PC-3 (cell line): ENCODE measurements around the gene AGAP1. TPM values are rescaled to one million over a fixed set of nuclear protein-coding genes. Genes with fewer than 3 reads are reported as not detected.

Experiments
- ATAC-seq: fragments of 200-7000 bp; cut with Tn5 transposase; 2 replicates; pipeline ENCODE4 v1.9.1; 2020; ENCODE audit warnings: mild to moderate bottlenecking, moderate library complexity
- BruUV-seq: library from RNA; stranded (reverse); fragments of 400-500 nt; replicated peaks from 2 replicates; lab custom pipeline; 2021; lab: Mats Ljungman, UMichigan
- CTCF ChIA-PET: fragments of 300-600 bp; sonication (Branson Sonifier 250); formaldehyde crosslinking; loops from one replicate; lab custom pipeline; 2022; ENCODE audit warnings: antibody characterized with exemption; lab: Charles Lee
- POLR2A ChIA-PET: fragments of 300-600 bp; sonication (Branson Sonifier 250); formaldehyde crosslinking; loops from one replicate; lab custom pipeline; 2022; ENCODE audit warnings: antibody characterized with exemption; ENCODE audit not compliant: unreplicated experiment; lab: Charles Lee
- DNase-seq: peaks from one replicate; pipeline ENCODE4 v3.0.0-alpha.2; 2015
- H2AFZ ChIP-seq: fragments of 300-600 bp; sonication (generic); 2 replicates; pipeline ENCODE4 v1.6.0; 2016; ENCODE audit warnings: antibody characterized with exemption, low read length
- H3F3A ChIP-seq: fragments of 300-600 bp; sonication (generic); one replicate; pipeline ENCODE4 v1.6.0; 2017; ENCODE audit warnings: antibody characterized with exemption, low read length, control low read depth, mild to moderate bottlenecking; ENCODE audit not compliant: unreplicated experiment
- H3K27ac ChIP-seq: fragments of 300-600 bp; sonication (generic); 2 replicates; pipeline ENCODE4 v1.5.1; 2016; ENCODE audit warnings: mild to moderate bottlenecking, low read length
- H3K27me3 ChIP-seq: fragments of 300-600 bp; sonication (generic); 2 replicates; pipeline ENCODE4 v1.6.1; 2016; ENCODE audit warnings: low read length, mixed read lengths
- H3K36me3 ChIP-seq: fragments of 300-600 bp; sonication (generic); 2 replicates; pipeline ENCODE4 v1.6.1; 2016; ENCODE audit warnings: low read depth, mixed run types, low read length, mixed read lengths
- H3K4me1 ChIP-seq: fragments of 300-600 bp; sonication (generic); 2 replicates; pipeline ENCODE4 v1.5.1; 2016; ENCODE audit warnings: low read length; ENCODE audit not compliant: insufficient read depth
- H3K4me2 ChIP-seq: fragments of 300-600 bp; sonication (generic); 2 replicates; pipeline ENCODE4 v1.6.0; 2016; ENCODE audit warnings: low read length
- H3K4me3 ChIP-seq: fragments of 300-600 bp; sonication (generic); 2 replicates; pipeline ENCODE4 v1.5.1; 2016; ENCODE audit warnings: mild to moderate bottlenecking, low read length, mixed read lengths
- H3K79me2 ChIP-seq: fragments of 300-600 bp; sonication (generic); 2 replicates; pipeline ENCODE4 v1.6.1; 2017; ENCODE audit warnings: low read length, mixed read lengths
- H3K9ac ChIP-seq: fragments of 300-600 bp; sonication (generic); 2 replicates; pipeline ENCODE4 v1.6.0; 2016; ENCODE audit warnings: mild to moderate bottlenecking, low read length
- H3K9me2 ChIP-seq: fragments of 300-600 bp; sonication (generic); replicated peaks from 2 replicates; pipeline ENCODE4 v1.6.1; 2016; ENCODE audit warnings: mixed run types, low read length, mixed read lengths
- H3K9me3 ChIP-seq: fragments of 300-600 bp; sonication (generic); 2 replicates; pipeline ENCODE4 v1.6.1; 2016; ENCODE audit warnings: low read length, mixed read lengths
- H4K20me1 ChIP-seq: fragments of 300-600 bp; sonication (generic); 2 replicates; pipeline ENCODE4 v1.6.1; 2016; ENCODE audit warnings: low read length, mixed read lengths
- EZH2 ChIP-seq: fragments of 300-600 bp; sonication (generic); IDR thresholded peaks from one replicate; pipeline ENCODE4 v1.6.1; 2017; ENCODE audit warnings: antibody characterized with exemption, mild to moderate bottlenecking, low read length; ENCODE audit not compliant: unreplicated experiment
- EZH2phosphoT487 ChIP-seq: fragments of 300-600 bp; sonication (generic); IDR thresholded peaks from 2 replicates; pipeline ENCODE4 v1.6.1; 2018; ENCODE audit warnings: mild to moderate bottlenecking, antibody characterized with exemption, low read length, borderline replicate concordance
- intact Hi-C: fragments of 100-400 bp; cut with micrococcal nuclease; formaldehyde crosslinking; loops from 2 replicates; pipeline ENCODE4 v1.9.0; 2023
- total RNA-seq: library from RNA; depleted of rRNA; stranded (reverse); fragments of >200 nt; gene quantifications from 2 replicates; pipeline ENCODE4 v1.2.3, GENCODE V29; 2014
- TF ChIP-seq, protein P1 (sequence below): fragments of 300-600 bp; sonication (generic); conservative IDR thresholded peaks from 2 replicates; pipeline ENCODE4 v1.5.1; 2017; ENCODE audit warnings: antibody characterized with exemption, low read depth, mild to moderate bottlenecking, low read length

AGAP1 gene
- total RNA-seq, 1 experiment from 2014 or later: 31.0 TPM

DNA sequence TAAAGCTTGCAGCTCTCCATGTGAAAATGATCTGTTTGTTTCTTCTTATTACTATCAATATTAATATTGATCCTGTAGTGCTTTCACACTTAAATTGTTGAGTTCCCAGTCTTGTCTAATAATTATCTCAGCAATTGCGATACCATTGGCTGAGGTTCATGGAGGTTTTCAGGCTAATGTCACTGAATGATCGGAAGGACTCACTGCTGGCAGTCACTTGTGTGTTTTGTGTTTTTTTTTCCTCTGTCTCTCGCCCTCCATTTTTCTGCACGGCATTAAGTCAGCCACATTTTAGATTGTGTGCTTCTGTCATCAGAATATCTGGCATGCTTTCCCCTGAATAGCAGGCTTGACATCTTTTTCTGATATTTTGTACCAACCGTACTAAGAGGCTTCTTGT lies 43.7 kb downstream of the AGAP1 start:
- no TSS peak for BruUV-seq

DNA sequence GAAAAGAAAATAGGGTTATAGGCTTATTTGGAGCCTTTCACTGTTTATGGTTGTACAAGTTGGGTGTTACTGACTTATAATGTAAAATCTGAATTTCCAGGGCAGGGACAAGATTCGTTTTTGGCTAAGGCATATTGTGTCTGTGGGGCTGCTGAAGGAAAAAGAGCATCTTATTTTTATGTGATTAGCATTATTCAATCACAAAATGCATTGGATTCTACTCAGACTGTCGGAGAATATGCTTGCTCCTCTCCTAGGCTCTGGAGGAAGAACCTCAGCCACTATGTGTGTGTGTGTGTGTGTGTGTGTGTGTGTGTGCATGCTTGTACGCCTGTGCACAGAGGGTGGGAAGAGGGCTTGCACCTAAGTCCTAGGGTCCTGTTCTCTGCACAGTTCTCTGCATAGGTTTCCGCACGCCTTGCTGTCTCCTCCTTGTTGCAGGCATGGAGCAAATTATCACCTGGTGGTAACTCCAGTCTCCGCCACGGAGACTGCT lies 44.3 kb downstream of the AGAP1 start:
- CTCF ChIA-PET: no interaction called here
- Histone ChIP-seq H3K9ac (no peak overlapping the region), H3K27ac (no peak overlapping the region), H4K20me1 (peaks cover 16% of the 10 kb centered on the region; the same call in 1 of the 2 replicates), H3K36me3 (no peaks in the 10 kb centered on the region), H3K79me2 (peaks cover 95% of the 10 kb centered on the region), H3K9me2 (no peaks in the 10 kb centered on the region), H2AFZ (no peak overlapping the region), H3K27me3 (no peaks in the 10 kb centered on the region), H3K9me3 (no peaks in the 10 kb centered on the region), H3K4me1 (peaks cover 11% of the 10 kb centered on the region), H3K4me3 (no peak overlapping the region), H3F3A (no peaks in the 10 kb centered on the region), H3K4me2 (no peak overlapping the region)
- intact Hi-C loops: no loop called here
- ATAC-seq (no peak), DNase-seq (no peak)
- TF ChIP-seq, protein P1, sequence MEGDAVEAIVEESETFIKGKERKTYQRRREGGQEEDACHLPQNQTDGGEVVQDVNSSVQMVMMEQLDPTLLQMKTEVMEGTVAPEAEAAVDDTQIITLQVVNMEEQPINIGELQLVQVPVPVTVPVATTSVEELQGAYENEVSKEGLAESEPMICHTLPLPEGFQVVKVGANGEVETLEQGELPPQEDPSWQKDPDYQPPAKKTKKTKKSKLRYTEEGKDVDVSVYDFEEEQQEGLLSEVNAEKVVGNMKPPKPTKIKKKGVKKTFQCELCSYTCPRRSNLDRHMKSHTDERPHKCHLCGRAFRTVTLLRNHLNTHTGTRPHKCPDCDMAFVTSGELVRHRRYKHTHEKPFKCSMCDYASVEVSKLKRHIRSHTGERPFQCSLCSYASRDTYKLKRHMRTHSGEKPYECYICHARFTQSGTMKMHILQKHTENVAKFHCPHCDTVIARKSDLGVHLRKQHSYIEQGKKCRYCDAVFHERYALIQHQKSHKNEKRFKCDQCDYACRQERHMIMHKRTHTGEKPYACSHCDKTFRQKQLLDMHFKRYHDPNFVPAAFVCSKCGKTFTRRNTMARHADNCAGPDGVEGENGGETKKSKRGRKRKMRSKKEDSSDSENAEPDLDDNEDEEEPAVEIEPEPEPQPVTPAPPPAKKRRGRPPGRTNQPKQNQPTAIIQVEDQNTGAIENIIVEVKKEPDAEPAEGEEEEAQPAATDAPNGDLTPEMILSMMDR: no peak
- TF ChIP-seq EZH2phosphoT487 (no peak), EZH2 (no peak)
- BruUV-seq: no TSS peak
- POLR2A ChIA-PET: no interaction called here

More for the DNA sequence above, 43.7 kb downstream of the AGAP1 start:
- Histone ChIP-seq H4K20me1 (peaks cover 22% of the 10 kb centered on the region; the same call in 1 of the 2 replicates), H3F3A (no peaks in the 10 kb centered on the region), H3K9me3 (no peaks in the 10 kb centered on the region), H3K79me2 (peaks cover 97% of the 10 kb centered on the region), H3K27me3 (no peaks in the 10 kb centered on the region), H3K9ac (no peak overlapping the region), H3K4me1 (peaks cover 7% of the 10 kb centered on the region), H3K4me2 (no peak overlapping the region), H3K4me3 (no peak overlapping the region), H3K36me3 (no peaks in the 10 kb centered on the region), H3K9me2 (no peaks in the 10 kb centered on the region), H2AFZ (no peak overlapping the region), H3K27ac (no peak overlapping the region)
- intact Hi-C loops: no loop called here
- CTCF ChIA-PET: no interaction called here
- no peak for ATAC-seq
- POLR2A ChIA-PET: no interaction called here
- TF ChIP-seq EZH2phosphoT487 (no peak), EZH2 (no peak)
- TF ChIP-seq, protein P1: no peak
- DNase-seq: no peak

DNA sequence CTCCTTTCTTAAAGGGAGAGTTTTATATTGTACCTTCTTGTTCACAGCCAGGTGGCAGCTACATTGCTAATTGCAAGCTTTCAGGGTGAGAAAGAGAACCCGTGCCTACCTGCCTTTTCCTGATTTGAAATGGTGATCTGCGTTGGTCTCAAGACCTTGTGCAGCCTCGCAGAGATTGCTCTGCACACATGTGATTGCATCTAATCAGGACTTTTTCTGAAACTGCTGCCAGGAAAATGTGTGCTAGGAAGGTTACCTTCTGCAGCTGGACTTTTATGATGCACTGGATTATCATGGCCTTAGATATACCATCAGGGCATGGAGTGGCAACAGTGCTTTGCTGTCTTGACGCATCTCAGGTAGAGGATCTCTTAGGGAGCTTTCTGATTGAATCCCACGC lies 45.1 kb downstream of the AGAP1 start:
- Histone ChIP-seq H3K4me1 (peaks cover 19% of the 10 kb centered on the region), H3K9me3 (no peaks in the 10 kb centered on the region), H3K27ac (no peak overlapping the region), H3K9ac (no peak overlapping the region), H2AFZ (no peak overlapping the region), H3K4me3 (no peak overlapping the region), H3K9me2 (no peaks in the 10 kb centered on the region), H3F3A (no peaks in the 10 kb centered on the region), H3K36me3 (no peaks in the 10 kb centered on the region), H4K20me1 (peaks cover 10% of the 10 kb centered on the region; the same call in 1 of the 2 replicates), H3K4me2 (no peak overlapping the region), H3K27me3 (no peaks in the 10 kb centered on the region), H3K79me2 (peaks cover 95% of the 10 kb centered on the region)
- DNase-seq (no peak), ATAC-seq (no peak)
- ChIA-PET CTCF (no interaction called here), POLR2A (no interaction called here)
- intact Hi-C loops: no loop called here
- BruUV-seq: no TSS peak
- no peak for TF ChIP-seq EZH2phosphoT487
- no peak for TF ChIP-seq EZH2
- TF ChIP-seq, protein P1: no peak
